Effector memory CD4-positive, alpha-beta T cell (primary cell): ENCODE data around the gene KLHL33.
"Not testable (repeated sequence)": the region's sequence is repeated elsewhere in the genome, so short reads cannot be mapped to it uniquely, and the experiment has no call there.

ENCODE experiments used
- DNase-seq, 3 donors: peaks; one replicate each; pipeline ENCODE4 v3.0.0-alpha.2; 2020
- H3K27ac ChIP-seq: 2 replicates; pipeline ENCODE4 v1.7.0; 2013; ENCODE audit warnings: mild to moderate bottlenecking, low read length, moderate library complexity; ENCODE audit not compliant: insufficient read depth, poor library complexity, severe bottlenecking
- H3K27me3 ChIP-seq: replicated peaks from 2 replicates; pipeline ENCODE4 v1.7.0; 2013; ENCODE audit warnings: mild to moderate bottlenecking, low read length; ENCODE audit not compliant: insufficient read depth, control insufficient read depth, poor library complexity, severe bottlenecking
- H3K36me3 ChIP-seq: 2 replicates; pipeline ENCODE4 v1.7.0; 2013; ENCODE audit warnings: mild to moderate bottlenecking, low read length, moderate library complexity; ENCODE audit not compliant: control insufficient read depth, insufficient read depth
- H3K4me1 ChIP-seq: 2 replicates; pipeline ENCODE4 v1.7.0; 2013; ENCODE audit warnings: low read length, mild to moderate bottlenecking; ENCODE audit not compliant: control insufficient read depth, insufficient read depth, poor library complexity, severe bottlenecking
- H3K4me3 ChIP-seq: 2 replicates; pipeline ENCODE4 v1.7.0; 2013; ENCODE audit warnings: low read length, low read depth, mild to moderate bottlenecking; ENCODE audit not compliant: insufficient read depth, poor library complexity, severe bottlenecking
- H3K9me3 ChIP-seq: 2 replicates; pipeline ENCODE4 v1.7.0; 2013; ENCODE audit warnings: mild to moderate bottlenecking, low read length, moderate library complexity; ENCODE audit not compliant: control insufficient read depth

The KLHL33 gene

DNA sequence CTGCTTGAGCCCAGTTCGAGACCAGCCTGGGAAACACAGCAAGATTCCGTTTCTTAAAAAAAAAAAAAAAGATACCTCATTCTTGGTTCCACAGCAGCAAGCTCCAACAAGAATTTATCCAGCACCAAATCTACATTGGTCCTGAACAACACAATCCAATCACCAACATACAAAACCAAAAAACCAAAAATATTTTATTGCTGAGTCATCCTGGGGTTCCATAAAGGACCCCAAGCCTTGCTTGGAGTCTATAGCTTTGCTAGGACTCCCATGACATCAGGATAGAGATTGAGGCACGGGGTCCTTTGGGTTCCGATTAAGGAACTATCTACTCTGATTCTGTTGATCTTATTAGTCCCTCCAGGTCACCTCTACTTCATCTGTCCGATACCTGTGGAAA is 10.9 kb upstream of the KLHL33 start:
- H3K4me3 ChIP-seq: no peak overlapping the region
- no peaks in the 10 kb centered on the region for H3K27me3 ChIP-seq
- H3K27ac ChIP-seq: no peak overlapping the region
- no peak for DNase-seq
- H3K36me3 ChIP-seq: peaks cover 57% of the 10 kb centered on the region
- H3K4me1 ChIP-seq: no peaks in the 10 kb centered on the region
- H3K9me3 ChIP-seq: no peaks in the 10 kb centered on the region

DNA sequence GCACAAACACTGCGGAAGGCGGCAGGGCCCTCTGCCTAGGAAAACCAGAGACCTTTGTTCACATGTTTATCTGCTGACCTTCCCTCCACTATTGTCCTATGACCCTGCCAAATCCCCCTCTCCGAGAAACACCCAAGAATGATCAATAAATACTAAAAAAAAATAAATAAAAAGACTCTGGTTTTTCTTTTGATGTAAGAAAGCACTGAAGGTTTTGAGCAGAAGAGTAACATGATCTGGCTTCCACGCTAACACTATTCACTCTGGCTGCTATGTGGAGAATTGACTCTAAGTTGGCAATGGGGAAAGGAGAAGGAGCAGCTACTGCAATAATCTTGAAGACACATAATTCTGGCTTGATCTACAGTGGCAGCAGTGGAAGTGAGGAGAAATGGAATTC is 7.7 kb upstream of the KLHL33 start:
- not testable (repeated sequence) for H3K4me1 ChIP-seq, H3K27me3 ChIP-seq, DNase-seq, H3K9me3 ChIP-seq, H3K27ac ChIP-seq, H3K4me3 ChIP-seq
- H3K36me3 ChIP-seq: peaks cover 27% of the 10 kb centered on the region

DNA sequence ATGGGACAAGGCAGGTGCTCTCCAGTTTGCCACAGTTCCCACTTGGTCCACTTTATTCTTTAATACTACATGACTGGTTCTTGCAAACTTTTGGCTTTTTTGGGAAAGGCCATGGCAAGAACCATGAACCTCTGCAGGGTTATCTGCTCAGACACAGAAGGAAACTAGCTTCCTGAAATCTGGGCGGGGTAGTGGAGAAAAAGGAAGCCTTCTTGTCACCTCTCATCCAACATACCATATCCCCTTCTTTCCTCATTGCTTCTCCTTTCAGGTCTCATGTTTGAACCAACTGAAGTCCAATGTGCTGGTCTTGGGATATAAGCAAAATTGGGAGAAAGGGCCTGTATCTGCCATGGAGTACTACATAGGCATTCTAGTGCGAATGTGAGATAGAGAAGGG is 5.5 kb upstream of the KLHL33 start:
- Histone ChIP-seq H3K4me1 (peaks cover 6% of the 10 kb centered on the region), H3K4me3 (no peak overlapping the region)

DNA sequence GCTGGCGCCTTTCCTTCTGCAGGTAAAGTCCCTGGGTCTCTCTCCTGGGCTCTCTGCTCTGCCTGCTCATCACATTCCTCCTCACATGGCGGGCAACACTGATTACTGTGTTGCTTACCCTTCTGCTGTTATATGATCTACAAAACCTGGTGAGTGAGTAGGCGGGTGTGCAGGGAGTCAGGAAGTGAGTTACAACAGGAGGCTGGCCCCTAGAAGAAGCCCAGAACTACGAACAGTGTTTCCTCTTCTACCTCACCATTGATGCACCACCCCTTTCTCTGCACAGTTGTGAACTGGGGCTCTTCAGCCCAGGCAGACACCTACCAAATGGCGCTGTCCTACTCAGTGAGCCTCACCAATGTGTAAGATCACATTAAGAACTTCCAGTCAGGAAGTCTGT is 4.9 kb upstream of the KLHL33 start:
- H3K4me3 ChIP-seq: no peak overlapping the region
- no peaks in the 10 kb centered on the region for H3K9me3 ChIP-seq
- no peaks in the 10 kb centered on the region for H3K36me3 ChIP-seq
- no peak for DNase-seq
- H3K4me1 ChIP-seq: peaks cover 6% of the 10 kb centered on the region
- no peak overlapping the region for H3K27ac ChIP-seq
- H3K27me3 ChIP-seq: no peaks in the 10 kb centered on the region

More for the DNA sequence above, 5.5 kb upstream of the KLHL33 start:
- Histone ChIP-seq H3K36me3 (peaks cover 5% of the 10 kb centered on the region), H3K27me3 (no peaks in the 10 kb centered on the region), H3K27ac (no peak overlapping the region), H3K9me3 (no peaks in the 10 kb centered on the region)
- no peak for DNase-seq

DNA sequence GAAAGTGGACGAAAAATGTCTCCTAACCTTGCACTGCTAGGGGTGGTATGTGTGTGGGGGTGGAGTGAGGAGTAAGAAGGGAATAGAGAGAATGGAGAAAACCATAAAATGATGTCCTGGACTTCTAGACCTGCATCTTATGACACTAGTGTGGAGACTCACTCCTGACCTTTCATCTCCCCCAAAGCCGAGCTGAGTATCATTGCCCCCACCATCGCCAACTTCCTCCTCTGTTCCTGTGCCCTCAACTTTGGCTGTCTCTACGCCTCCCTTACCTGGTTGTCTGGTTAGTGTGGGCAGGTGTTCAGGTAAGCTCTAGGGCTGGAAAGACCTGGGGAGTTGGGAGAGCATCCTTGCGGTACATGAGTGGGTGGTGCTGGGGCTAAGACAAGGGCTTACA is 4.5 kb upstream of the KLHL33 start:
- no peak overlapping the region for H3K4me3 ChIP-seq
- no peaks in the 10 kb centered on the region for H3K9me3 ChIP-seq
- no peaks in the 10 kb centered on the region for H3K36me3 ChIP-seq
- peaks cover 6% of the 10 kb centered on the region for H3K4me1 ChIP-seq
- no peak overlapping the region for H3K27ac ChIP-seq
- DNase-seq: no peak
- H3K27me3 ChIP-seq: no peaks in the 10 kb centered on the region

DNA sequence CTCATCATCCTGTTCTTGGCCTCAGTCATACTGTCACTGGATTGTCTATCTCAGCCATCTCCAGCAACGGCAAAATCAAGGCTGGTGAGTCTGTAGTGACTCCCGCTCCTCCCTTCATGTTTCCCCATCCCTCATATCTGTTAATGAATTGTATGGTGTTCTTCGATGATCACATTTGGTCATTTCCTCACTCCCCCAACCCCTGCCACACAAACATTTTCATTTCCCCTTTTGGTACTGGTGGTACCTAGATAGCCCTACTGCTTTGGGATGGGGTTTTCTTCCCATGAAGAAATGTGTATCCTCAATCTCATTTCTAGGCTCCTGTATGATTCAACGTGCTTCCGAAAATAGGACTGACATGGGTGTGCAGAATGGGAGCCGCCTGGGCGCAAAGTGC is 2.7 kb upstream of the KLHL33 start:
- H3K27ac ChIP-seq: no peak overlapping the region
- H3K4me1 ChIP-seq: peaks cover 6% of the 10 kb centered on the region
- DNase-seq: no peak
- H3K27me3 ChIP-seq: no peaks in the 10 kb centered on the region
- H3K36me3 ChIP-seq: no peaks in the 10 kb centered on the region
- no peak overlapping the region for H3K4me3 ChIP-seq
- no peaks in the 10 kb centered on the region for H3K9me3 ChIP-seq

DNA sequence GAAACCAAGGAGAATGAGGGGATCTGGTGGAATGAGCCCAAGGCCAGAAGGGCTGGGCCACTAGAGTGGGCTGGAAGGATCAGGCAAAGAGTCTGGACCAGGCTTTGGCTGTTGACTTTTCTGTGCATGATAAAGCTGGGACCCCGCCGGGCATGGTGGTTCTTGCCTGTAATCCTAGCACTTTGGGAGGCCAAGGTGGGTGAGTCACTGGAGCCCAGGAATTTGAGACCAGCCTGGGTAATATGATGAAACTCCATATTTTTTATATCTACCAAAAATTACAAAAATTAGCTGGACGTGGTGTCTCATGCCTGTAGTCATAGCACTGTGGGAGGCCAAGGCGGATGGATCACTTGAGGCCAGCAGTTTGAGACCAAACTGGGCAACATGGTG is 393 bp upstream of the KLHL33 start:
- no peaks in the 10 kb centered on the region for H3K9me3 ChIP-seq
- no peak for DNase-seq
- no peak overlapping the region for H3K27ac ChIP-seq
- no peaks in the 10 kb centered on the region for H3K27me3 ChIP-seq
- no peak overlapping the region for H3K4me3 ChIP-seq
- no peaks in the 10 kb centered on the region for H3K36me3 ChIP-seq
- peaks cover 3% of the 10 kb centered on the region for H3K4me1 ChIP-seq

DNA sequence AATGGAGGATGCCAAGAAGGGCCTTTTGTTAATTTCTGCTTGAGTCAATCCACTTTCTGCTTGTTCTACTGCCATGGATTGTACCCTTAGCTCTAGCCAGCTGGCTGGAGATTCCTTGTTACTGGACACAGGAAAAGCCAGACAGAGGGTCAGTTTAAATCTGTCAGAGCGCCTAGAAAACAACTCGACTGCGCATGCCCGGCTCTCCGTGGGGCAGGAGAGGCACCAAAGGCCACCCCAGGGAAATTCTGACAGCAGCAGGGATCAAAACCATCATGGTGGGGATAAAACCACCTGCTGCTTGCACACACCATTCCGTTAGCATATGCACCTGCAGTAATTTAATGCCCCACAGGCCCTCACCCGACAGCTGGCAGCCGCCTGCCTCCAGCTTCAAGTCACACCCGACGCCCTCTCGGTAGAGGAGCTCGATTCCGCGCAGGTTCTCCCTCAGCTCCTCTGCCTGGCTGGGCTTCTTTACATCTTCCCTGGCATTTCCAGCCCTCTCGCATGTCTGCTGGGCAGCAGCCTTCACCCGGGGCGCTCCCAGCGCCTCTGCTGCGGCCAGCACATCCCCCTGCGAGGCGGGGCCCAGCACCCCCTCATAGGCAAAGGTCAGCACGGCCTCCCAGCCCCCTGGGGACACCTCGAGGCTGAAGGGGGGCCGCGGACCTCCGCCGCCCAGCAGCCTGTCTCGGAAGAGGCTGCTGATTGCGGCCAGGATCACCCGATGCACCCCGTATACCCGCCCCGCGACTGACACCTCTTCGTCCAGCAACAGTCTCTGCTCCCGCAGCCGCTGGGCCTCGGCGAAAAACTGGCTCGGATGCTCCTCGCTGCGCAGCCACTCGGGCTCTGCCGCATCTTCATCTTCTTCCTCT is 1.0 kb downstream of the KLHL33 start:
- Histone ChIP-seq H3K4me1 (no peaks in the 10 kb centered on the region), H3K27me3 (no peaks in the 10 kb centered on the region), H3K4me3 (no peak overlapping the region), H3K36me3 (no peaks in the 10 kb centered on the region), H3K9me3 (no peaks in the 10 kb centered on the region), H3K27ac (no peak overlapping the region)
- DNase-seq: no peak

DNA sequence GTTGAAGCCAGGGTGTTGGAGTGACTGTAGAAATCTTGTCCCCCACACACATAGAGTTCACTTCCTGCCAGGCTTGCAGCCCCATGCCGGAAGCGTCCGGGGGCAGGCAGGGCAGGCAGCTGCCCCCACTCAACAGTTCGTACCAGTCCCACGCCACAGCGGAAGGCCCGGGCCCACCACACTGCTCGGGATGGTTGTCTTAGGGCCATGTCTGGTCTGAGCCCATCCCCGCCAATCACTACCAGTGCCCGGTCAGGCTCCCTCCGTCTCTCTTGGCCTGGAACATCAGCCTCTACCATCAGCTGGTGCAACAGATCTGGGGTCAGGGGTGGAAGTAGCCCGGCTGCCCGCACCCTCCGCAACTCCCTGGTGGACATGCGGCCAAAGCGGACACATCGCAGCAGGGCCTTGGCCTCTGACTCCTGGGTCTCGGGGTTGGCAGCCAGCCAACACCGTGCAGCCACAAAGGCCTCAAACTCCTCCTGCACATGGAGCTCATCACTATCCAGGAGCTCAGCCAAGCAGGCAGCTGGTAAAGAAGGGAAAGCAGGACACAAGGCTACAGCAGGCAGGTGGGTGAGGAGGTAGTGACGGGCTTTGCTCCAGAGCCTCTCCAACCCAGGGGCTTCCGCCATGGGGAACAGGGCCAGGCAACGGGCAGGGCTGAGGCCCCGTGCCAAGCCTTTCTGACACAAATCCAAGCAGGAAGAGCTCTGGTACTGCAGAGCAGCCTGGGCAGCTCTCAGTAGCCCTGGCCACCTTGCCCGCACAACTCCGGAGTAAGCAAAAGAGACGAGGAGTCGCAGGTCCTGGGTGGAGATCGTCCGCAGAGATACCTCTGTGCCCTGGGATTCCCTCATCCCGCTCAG is 5.9 kb downstream of the KLHL33 start:
- H3K4me1 ChIP-seq: peaks cover 6% of the 10 kb centered on the region
- no peaks in the 10 kb centered on the region for H3K27me3 ChIP-seq

DNA sequence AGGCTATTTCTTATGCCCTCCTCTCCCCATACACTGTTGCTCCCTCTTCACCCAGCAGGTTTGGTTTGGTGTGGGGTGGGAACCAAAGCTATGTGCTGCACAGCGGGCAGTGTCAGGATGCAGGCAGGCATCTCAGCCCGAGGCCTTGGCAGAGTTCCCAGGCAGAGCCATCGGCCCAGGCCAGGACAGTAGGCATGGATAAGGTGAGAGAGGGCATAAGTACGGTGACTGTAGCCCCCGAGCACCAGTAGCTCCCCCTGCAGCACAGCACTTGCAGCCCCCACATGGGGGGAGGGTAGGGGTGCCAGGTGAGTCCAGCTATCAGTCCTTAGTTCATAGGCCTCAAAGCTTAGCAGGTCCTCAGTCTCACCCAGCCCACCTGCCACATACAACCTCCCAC is 7.2 kb downstream of the KLHL33 start:
- Histone ChIP-seq H3K4me3 (no peak overlapping the region), H3K9me3 (no peaks in the 10 kb centered on the region), H3K27me3 (no peaks in the 10 kb centered on the region), H3K4me1 (peaks cover 6% of the 10 kb centered on the region), H3K36me3 (no peaks in the 10 kb centered on the region), H3K27ac (no peak overlapping the region)
- no peak for DNase-seq

More for the DNA sequence above, 5.9 kb downstream of the KLHL33 start:
- DNase-seq: no peak
- no peaks in the 10 kb centered on the region for H3K9me3 ChIP-seq
- H3K27ac ChIP-seq: no peak overlapping the region
- no peak overlapping the region for H3K4me3 ChIP-seq
- no peaks in the 10 kb centered on the region for H3K36me3 ChIP-seq
